GM21529 (cell line): Measurements from ENCODE around the gene NMNAT3.
A peak's percentile ranks its signal among the peaks of the same experiment; 100 is the strongest.
"Not testable (repeated sequence)": the region's sequence is repeated elsewhere in the genome, so short reads cannot be mapped to it uniquely, and the experiment has no call there.

Source experiments
- ATAC-seq: cut with Tn5 transposase; IDR thresholded peaks from one replicate; pipeline ENCODE4 v1.9.1; 2021; ENCODE audit not compliant: unreplicated experiment

Gene NMNAT3

GRCh38 chr3:139639662-139640061, 38.1 kb downstream of the NMNAT3 start:
- ATAC-seq: no peak

DNA sequence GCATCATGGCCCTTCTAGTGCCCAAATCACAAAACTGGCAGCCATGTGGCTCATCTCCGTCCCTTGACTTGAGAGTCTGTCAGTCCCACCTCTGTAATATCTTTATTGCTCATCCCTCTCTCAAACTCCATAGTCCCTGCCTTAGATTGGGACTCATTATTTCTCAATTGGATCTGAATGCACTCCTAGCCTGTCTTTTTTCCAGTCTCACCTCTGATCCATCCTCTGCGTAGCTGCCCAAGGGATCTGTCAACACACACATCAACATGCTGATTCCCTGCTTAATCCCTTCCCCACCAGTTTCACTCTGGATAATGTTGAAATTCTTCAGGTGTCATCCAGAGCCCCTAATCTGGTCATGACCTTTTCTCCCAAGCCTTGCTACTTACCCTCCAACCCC, 39.3 kb downstream of the NMNAT3 start:
- ATAC-seq: no peak

DNA sequence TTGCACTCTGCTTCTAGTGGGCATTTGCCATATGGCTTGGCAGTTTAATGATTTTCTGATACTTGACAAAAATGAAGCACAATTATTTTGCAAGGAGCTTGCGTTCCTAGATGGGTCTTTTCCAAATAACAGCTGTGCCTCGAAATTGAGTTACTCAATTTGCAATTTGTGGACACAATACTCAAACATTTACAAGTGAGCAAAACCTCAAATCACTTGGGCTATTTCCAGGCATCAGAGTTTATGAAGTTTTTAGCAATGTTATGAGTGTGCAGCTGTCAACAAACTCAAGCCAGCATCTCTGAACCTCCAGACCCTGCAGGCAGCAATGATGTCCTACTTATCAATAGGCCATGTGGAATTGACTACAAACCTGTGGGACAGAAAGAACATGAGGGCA, 41.3 kb downstream of the NMNAT3 start:
- ATAC-seq: no peak

- no peak for ATAC-seq
Observed at GRCh38 chr3:139634111-139634635, 43.6 kb downstream of the NMNAT3 start.

- ATAC-seq: no peak
Observed at GRCh38 chr3:139633511-139633910, 44.3 kb downstream of the NMNAT3 start.

DNA sequence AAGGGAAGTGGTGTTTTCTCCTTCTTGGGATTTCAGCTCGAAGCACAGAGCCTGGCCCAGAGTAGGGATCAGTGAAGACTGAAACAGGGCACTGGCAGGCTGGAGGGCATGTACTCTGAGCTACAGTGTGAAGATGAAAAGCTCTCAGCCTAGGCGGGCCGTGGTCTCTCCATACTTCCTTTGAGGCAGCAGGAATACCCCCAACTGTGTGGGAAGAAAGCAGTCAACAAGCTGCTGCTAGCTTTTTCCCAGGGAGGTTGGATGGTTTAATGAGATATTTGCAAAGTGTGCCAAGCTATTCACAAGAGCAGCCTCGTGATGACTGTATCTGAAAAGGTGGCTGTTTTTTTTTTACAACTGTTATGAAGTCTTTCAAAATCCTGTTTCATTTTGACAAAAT, 47.2 kb downstream of the NMNAT3 start:
- no peak for ATAC-seq

DNA sequence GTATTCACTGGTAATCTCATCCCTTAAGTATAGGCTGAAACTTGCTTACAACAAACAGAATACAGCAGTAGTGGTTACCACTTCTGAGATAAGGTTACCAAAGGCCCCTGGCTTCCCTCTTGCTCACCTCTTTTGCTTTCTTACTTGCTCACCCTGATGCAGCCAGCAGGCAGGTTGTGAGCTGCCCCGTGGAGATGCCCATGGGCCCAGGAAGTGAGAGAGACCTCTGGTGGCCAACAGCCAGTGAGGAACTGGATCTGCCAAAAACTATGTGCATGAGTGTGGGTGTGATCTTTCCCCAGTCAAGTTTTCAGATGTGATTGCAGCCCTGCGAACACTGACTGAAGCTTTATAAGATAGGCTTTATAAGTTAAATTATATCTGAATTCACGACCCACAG, 48.7 kb downstream of the NMNAT3 start:
- peak; percentile 71 for ATAC-seq

GRCh38 chr3:139627759-139628158, 50.0 kb downstream of the NMNAT3 start:
- no peak for ATAC-seq

DNA sequence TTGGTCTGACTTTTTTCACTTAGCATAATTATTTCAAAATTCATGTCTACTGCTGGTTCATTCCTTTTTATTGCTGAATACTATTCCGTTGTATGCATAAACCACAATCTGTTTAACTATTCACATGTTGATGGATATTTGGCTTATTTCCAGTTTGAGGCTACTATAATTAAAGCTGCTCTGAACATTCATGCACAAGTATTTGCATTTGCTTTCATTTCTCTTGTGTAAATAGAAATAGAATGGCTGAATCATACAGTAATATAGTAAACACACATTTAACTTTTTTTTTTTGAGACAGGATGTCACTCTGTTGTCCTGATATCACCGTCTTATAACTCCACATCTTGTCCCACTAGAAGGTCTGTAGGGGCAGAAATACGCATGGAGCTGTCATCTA, 57.3 kb downstream of the NMNAT3 start:
- ATAC-seq: no peak

- no peak for ATAC-seq
Observed at GRCh38 chr3:139619484-139619883, 58.3 kb downstream of the NMNAT3 start.

- no peak for ATAC-seq
Observed at GRCh38 chr3:139617672-139618268, 60.0 kb downstream of the NMNAT3 start.

DNA sequence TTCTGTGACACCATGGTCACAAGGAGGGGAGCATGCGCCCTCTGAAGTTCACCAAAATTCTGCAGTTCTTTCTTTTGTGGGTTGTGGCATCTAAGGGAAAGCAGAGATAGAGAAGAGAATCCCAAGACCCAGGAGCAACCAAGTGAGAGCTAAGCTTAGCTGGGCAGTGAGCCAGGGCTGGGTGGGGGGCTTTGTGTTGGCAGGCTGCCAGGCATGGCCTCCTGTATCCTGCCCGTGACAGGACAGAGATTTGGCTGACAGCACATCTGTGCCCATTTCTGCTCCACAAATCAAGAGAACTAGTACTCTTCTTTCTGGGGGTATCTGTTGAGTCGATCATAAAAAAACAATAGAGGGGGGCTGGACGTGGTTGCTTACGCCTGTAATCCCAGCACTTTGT, 66.2 kb downstream of the NMNAT3 start:
- ATAC-seq: no peak

GRCh38 chr3:139610886-139611285, 66.9 kb downstream of the NMNAT3 start:
- no peak for ATAC-seq

DNA sequence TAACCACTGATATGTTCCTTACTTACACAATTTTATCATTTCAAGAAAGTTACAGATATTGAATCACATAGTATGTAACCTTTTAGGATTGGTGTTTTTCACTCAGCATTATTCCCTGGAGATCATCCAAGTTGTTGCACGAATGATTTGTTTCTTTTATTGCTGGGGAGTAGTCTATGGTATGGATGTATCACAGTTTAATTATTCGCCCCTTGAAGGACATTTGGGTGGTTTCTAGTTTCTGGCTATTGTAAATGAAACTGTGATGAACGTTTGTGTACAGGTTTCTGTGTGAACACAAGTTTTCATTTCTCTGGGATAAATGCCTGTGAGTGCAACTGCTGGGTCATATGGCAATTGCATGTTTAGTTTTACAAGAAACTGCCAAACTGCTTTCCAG, 68.8 kb downstream of the NMNAT3 start:
- no peak for ATAC-seq

DNA sequence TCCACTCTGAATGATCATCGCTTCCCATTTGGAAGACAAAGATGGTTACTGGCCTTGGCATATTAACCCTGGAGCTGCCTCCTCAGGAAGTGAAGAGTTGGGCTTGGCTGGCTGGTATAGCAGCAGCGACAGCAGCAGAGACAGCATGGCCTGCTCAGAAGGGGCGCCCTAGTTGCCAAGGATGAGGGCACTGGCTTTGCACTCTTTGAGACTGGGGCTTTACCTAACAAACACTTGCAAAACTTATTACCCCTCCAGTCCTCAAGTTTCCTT, 69.7 kb downstream of the NMNAT3 start:
- no peak for ATAC-seq

DNA sequence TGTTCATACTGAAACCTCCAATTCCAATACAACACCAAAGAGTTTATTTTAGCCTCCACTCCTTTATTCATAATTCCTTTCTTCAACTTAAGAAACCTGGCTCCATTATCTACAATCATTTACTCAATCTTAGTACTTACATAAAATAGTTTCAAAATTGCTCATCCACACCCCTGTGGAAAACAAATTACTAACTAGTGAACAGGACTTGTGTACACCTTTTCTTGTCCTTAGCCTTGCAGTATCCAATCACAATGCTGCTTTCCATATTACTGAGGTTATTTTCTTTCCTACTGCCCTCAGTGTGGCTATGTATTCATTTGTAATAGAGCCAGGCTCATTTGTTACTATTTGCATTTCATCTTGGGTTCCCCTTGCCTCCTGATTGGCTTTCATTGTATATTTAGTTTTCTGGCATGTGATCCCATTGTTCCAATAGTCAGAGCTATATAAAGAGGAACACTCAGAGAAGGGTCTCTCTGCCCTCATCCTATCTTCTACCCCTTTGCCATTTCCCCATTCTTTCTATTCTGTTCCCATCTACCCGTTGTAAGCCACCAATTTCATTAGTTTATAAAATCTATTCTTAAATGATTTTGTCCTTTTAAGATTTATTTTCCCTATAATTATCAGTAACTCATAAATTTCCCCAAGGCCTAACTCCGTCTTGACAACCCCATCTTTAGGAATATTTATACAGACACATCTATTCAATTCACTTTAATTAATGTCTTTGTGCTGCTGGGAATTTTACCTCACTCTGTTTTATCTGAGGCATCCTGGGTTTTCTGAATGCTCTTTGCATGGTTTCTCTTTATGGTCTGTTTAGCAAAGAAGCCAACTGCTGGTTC, 70.3 kb downstream of the NMNAT3 start:
- ATAC-seq: no peak

- ATAC-seq: no peak
Observed at GRCh38 chr3:139602003-139602402, 75.8 kb downstream of the NMNAT3 start.

- ATAC-seq: no peak
Observed at GRCh38 chr3:139601191-139601961, 76.4 kb downstream of the NMNAT3 start.

DNA sequence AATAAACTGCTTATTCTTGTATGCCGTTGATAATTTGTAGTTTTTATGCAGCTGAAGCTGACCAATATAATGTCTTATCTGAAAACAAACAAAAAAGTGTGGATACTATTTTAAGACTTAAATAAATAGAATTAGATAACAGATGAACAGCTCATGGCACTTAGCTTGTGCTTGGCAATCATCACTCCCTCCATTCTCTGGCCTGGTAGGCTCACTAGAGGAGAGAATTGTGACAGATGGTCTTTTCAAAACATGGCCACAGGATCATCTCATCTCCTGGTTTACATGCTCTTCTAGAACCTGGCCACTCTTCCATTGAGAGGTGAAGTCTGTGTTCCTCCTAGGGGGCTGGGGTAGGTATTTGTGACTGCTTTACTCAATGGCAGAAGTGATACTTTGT, 79.8 kb downstream of the NMNAT3 start:
- ATAC-seq: no peak

- not testable (repeated sequence) for ATAC-seq
Observed at GRCh38 chr3:139591186-139591585, 86.6 kb downstream of the NMNAT3 start.

DNA sequence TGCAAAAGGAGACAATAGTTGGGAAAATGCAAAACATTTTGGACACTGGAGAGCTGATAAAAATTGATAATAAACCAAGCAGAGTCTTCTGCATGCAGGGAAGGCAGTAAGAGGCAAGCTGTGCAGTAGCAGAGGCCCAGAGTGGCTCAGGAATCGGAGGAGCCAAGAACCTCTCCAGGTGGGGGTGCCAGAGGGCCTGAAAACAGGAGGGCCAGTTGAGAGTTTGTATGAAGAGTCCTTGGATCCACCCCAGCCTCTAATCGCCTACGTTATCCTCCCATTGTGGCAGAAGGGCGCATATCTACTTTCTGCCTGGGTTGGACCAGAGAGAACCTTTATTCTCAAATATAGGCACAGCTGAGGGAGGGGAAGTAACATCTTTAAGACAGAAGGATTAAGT, 89.3 kb downstream of the NMNAT3 start:
- no peak for ATAC-seq

DNA sequence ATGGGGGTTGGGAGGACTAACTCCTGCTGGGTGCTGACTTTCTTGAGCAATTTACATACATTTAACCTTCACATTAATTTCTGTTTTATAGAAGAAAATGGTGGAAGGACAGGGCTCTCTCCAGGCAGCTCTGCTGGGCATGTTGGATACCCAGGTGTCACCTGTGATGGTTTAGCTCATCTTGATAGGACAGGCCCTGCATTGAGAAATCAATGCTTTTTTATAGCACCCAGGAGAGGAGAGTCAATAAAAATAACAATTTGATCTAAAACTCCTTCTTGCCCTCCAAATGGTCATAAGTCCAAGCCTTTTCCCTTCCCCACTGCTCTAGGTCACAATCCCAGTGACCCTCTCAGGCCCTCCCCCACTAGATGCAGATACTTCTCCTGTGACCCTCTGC, 90.0 kb downstream of the NMNAT3 start:
- no peak for ATAC-seq
